ENCODE measurements around the gene B4GALNT4.

- TF ChIP-seq CTCF (conservative IDR thresholded peaks at IDR 0.05 in 1 of 2, IDR thresholded peaks at IDR 0.05 in 1 of 2; ENCODE audit: low read depth in 1 of 2, low read length in 2 of 2): no peak
- no peak for TF ChIP-seq EZH2 (IDR thresholded peaks at IDR 0.05; ENCODE audit: low read length, missing control alignments)
Observed at GRCh38 chr11:395866-396265, 26.6 kb downstream of the B4GALNT4 start.
